ENCODE measurements around the gene C7. TPM values are rescaled to one million over a fixed set of nuclear protein-coding genes. Genes with fewer than 3 reads are reported as not detected.
"Not testable (repeated sequence)": the region's sequence is repeated elsewhere in the genome, so short reads cannot be mapped to it uniquely, and the experiment has no call there.

The C7 gene
- total RNA-seq, 1 donor = 2.4 TPM

DNA sequence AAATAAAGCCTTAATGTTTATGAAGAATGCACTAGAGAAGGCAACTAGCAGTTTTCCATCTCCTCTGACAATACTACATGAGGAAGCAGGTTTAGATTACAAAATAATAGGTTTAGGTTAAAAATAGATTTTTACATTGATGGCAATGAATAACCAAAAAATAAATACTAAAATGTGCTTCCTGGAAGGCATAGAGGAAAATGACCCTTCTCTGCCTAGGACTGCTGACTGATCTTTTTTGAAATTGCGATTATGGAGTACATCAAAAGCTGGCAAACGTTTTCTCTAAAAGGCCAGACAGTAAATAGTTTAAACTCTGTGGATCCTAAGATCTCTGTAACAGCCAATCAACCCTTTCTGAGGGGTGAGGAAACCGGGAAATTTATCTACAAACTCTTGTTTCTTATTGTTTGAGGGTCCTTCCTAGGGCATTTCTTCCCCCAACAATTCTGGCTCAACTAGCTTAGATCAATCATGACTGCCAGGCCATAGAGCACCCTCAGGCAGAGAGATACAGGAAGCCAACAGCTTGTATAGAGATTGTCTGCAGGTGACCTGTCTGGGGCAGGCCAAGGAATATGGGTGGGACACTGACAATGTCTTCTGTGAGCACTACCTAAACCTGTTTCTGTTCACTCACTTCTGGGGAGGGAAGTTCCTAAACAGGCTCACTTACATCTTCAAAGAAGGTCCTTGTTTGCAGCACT lies 94.5 kb downstream of the C7 start:
- H3K4me3 ChIP-seq (ENCODE audit: low read depth, low read length) = no peak overlapping the region
- TF ChIP-seq, protein P1, sequence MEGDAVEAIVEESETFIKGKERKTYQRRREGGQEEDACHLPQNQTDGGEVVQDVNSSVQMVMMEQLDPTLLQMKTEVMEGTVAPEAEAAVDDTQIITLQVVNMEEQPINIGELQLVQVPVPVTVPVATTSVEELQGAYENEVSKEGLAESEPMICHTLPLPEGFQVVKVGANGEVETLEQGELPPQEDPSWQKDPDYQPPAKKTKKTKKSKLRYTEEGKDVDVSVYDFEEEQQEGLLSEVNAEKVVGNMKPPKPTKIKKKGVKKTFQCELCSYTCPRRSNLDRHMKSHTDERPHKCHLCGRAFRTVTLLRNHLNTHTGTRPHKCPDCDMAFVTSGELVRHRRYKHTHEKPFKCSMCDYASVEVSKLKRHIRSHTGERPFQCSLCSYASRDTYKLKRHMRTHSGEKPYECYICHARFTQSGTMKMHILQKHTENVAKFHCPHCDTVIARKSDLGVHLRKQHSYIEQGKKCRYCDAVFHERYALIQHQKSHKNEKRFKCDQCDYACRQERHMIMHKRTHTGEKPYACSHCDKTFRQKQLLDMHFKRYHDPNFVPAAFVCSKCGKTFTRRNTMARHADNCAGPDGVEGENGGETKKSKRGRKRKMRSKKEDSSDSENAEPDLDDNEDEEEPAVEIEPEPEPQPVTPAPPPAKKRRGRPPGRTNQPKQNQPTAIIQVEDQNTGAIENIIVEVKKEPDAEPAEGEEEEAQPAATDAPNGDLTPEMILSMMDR (IDR thresholded peaks at IDR 0.05; ENCODE audit: insufficient read depth, low read length) = no peak

DNA sequence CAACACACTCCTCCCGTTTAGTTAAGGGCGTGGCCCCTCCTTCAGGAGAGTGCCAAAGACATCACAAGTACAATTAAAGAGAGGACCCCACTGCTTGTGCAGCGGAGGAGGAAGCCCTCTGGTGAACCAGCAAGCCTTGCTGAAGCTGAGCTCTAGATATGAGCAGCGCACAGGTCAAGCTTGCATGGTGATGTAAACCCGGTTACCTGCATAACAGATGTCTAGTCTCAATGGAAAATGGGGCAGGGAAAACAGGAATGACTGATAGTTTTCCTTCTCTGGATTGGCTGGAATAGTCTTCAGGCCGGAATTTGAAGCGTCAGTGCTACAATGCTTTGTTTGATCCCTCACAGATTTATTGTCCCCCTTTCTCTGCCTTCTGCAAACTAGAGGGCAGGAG lies 95.6 kb downstream of the C7 start:
- no peak overlapping the region for H3K4me3 ChIP-seq (ENCODE audit: low read depth, low read length)

More for the DNA sequence above, 94.5 kb downstream of the C7 start:
- no peak for DNase-seq (ENCODE audit: low read depth)

DNA sequence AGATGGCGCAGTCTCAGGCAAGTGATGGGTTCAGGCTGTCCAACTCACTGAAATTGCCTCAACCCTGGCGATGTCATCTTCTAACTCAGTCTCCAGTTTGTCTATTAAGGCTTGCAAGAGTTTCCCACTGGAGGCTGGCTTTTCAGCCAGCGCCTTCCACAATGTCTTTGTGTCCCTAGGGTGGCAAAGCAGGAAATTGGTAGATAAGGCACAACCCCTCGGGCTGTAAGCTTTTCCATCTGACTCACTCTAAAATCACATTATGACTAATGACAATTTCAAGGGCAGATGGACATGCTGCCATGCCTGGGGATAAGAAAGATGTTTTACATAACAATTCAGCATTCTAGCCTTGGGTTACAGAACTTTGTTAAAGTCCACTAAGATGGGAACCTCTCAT lies 99.9 kb downstream of the C7 start:
- DNase-seq (ENCODE audit: low read depth) = peak; percentile 49
- TF ChIP-seq, protein P1 (IDR thresholded peaks at IDR 0.05; ENCODE audit: insufficient read depth, low read length) = no peak
- H3K4me3 ChIP-seq (ENCODE audit: low read depth, low read length) = no peak overlapping the region

More for the DNA sequence above, 95.6 kb downstream of the C7 start:
- TF ChIP-seq, protein P1 (IDR thresholded peaks at IDR 0.05; ENCODE audit: insufficient read depth, low read length) = no peak
- no peak for DNase-seq (ENCODE audit: low read depth)

DNA sequence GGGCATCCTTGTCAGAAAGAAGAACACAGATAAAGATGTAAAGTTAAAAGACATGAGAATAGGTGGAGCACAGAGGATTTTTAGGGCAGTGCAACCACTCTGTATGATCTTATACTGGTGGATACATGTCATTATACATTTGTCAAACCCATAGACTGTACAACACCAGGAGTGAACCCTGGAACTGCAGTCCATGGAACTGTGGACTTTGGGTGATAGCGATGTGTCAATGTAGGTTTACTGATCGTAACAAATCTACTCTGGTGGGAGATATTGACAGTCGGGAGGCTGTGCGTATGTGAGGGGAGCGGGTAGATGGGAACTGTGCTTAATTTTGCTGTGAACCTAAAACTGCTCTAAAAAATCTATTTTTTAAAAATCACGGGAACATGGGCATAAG lies 101.3 kb downstream of the C7 start:
- TF ChIP-seq, protein P1 (IDR thresholded peaks at IDR 0.05; ENCODE audit: insufficient read depth, low read length) = no peak
- no peak for DNase-seq (ENCODE audit: low read depth)
- no peak overlapping the region for H3K4me3 ChIP-seq (ENCODE audit: low read depth, low read length)

DNA sequence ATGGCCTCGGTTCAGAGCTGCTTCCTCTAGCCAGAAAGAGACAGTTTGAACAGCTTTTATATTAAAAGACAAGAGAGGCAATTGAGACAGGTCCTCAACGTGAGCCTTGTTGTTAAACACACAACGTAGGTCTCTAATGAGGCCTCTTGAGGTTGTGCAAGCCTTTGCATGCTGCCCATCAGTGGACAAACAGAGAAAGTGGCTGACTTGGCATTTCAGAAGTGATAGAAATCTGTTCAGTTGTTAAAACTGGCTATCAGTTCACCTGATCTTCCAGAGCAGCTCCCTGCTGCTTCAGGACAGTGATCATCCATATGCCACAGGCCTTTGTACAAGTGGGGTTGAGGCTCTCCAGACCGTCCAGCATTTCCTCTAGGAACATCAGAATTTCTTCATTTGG lies 103.0 kb downstream of the C7 start:
- TF ChIP-seq, protein P1 (IDR thresholded peaks at IDR 0.05; ENCODE audit: insufficient read depth, low read length) = no peak
- no peak for DNase-seq (ENCODE audit: low read depth)
- no peak overlapping the region for H3K4me3 ChIP-seq (ENCODE audit: low read depth, low read length)

DNA sequence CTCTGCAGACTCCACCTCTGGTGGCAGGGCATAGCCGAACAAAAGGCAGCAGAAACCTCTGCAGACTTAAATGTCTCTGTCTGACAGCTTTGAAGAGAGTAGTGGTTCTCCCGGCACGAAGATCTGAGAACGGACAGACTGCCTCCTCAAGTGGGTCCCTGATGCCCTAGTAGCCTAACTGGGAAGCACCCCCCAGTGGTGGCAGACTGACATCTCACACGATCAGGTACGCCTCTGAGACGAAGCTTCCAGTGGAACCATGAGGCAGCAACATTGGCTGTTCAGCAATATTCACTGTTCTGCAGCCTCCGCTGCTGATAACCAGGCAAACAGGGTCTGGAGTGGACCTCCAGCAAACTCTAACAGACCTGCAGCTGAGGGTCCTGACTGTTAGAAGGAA lies 113.3 kb downstream of the C7 start:
- not testable (repeated sequence) for H3K4me3 ChIP-seq (ENCODE audit: low read depth, low read length); DNase-seq (ENCODE audit: low read depth)

Small RNA genes lying within 50 kb of the gene (small RNA-seq; reads per million reads assigned to genes)
- not detected for gene AC114967.1
- gene RNU7-161P = not detected

Other genes starting within 250 kb of the C7 start
- gene PTGER4, start 229.6 kb upstream of the C7 start, total RNA-seq (ENCODE audit: low replicate concordance) = 0.57 and 12.0 TPM in 2 replicates
- 13.7 and 15.9 TPM in 2 replicates for gene TTC33, start 153.5 kb upstream of the C7 start, total RNA-seq (ENCODE audit: low replicate concordance)
- 115 and 154 TPM in 2 replicates for gene PRKAA1, start 111.1 kb upstream of the C7 start, total RNA-seq (ENCODE audit: low replicate concordance)
- 164 and 642 TPM in 2 replicates for gene RPL37, start 74.3 kb upstream of the C7 start, total RNA-seq (ENCODE audit: low replicate concordance)
- gene CARD6, start 68.1 kb upstream of the C7 start, total RNA-seq (ENCODE audit: low replicate concordance) = 24.2 and 34.3 TPM in 2 replicates
- gene MROH2B, start 161.8 kb downstream of the C7 start, total RNA-seq (ENCODE audit: low replicate concordance) = not detected in 2 replicates